Activated CD4-positive, alpha-beta T cell treated with anti-CD3 and anti-CD28 coated beads, Interleukin-2, amount 50 U/mL, for 48 hours (primary cell): ENCODE data around the gene PIK3R4.

Experiments
- DNase-seq, 2 experiments: peaks; one replicate each; pipeline ENCODE4 v3.0.0-alpha.2; 2020

The PIK3R4 gene

GRCh38 chr3:130739848-130740247 is 6.8 kb downstream of the PIK3R4 start:
- no peak for DNase-seq

- no peak for DNase-seq
Measured at GRCh38 chr3:130738241-130738640, 8.4 kb downstream of the PIK3R4 start.

GRCh38 chr3:130737622-130738021 is 9.0 kb downstream of the PIK3R4 start:
- DNase-seq: no peak

GRCh38 chr3:130733236-130733875 is 13.3 kb downstream of the PIK3R4 start:
- no peak for DNase-seq

GRCh38 chr3:130732501-130732900 is 14.1 kb downstream of the PIK3R4 start:
- DNase-seq: no peak

GRCh38 chr3:130731817-130732216 is 14.8 kb downstream of the PIK3R4 start:
- DNase-seq: no peak

- DNase-seq: no peak
Measured at GRCh38 chr3:130729154-130729553, 17.5 kb downstream of the PIK3R4 start.

- DNase-seq: no peak
Measured at GRCh38 chr3:130728037-130728436, 18.6 kb downstream of the PIK3R4 start.

GRCh38 chr3:130725746-130726145 is 20.9 kb downstream of the PIK3R4 start:
- no peak for DNase-seq

GRCh38 chr3:130715616-130716015 is 31.0 kb downstream of the PIK3R4 start:
- no peak for DNase-seq

GRCh38 chr3:130712718-130713423 is 33.8 kb downstream of the PIK3R4 start:
- DNase-seq: no peak

- no peak for DNase-seq
Measured at GRCh38 chr3:130711565-130712324, 34.9 kb downstream of the PIK3R4 start.

- no peak for DNase-seq
Measured at GRCh38 chr3:130709671-130710070, 37.0 kb downstream of the PIK3R4 start.

GRCh38 chr3:130707902-130708601 is 38.6 kb downstream of the PIK3R4 start:
- no peak for DNase-seq

- no peak for DNase-seq
Measured at GRCh38 chr3:130705501-130705900, 41.1 kb downstream of the PIK3R4 start.

GRCh38 chr3:130702985-130703384 is 43.6 kb downstream of the PIK3R4 start:
- no peak for DNase-seq

GRCh38 chr3:130700541-130700940 is 46.1 kb downstream of the PIK3R4 start:
- DNase-seq: no peak

- DNase-seq: no peak
Measured at GRCh38 chr3:130699765-130700164, 46.9 kb downstream of the PIK3R4 start.

GRCh38 chr3:130693314-130693713 is 53.3 kb downstream of the PIK3R4 start:
- DNase-seq: no peak

- no peak for DNase-seq
Measured at GRCh38 chr3:130692455-130692854, 54.2 kb downstream of the PIK3R4 start.

GRCh38 chr3:130688697-130689470 is 57.7 kb downstream of the PIK3R4 start:
- DNase-seq: no peak

- no peak for DNase-seq
Measured at GRCh38 chr3:130688015-130688688, 58.5 kb downstream of the PIK3R4 start.
